HG03064 (cell line): ENCODE measurements around the gene NUAK1.

Experiments
- ATAC-seq: cut with Tn5 transposase; IDR thresholded peaks from one replicate; pipeline ENCODE4 v1.9.1; 2021; ENCODE audit warnings: low read depth; ENCODE audit not compliant: unreplicated experiment

The NUAK1 gene

DNA sequence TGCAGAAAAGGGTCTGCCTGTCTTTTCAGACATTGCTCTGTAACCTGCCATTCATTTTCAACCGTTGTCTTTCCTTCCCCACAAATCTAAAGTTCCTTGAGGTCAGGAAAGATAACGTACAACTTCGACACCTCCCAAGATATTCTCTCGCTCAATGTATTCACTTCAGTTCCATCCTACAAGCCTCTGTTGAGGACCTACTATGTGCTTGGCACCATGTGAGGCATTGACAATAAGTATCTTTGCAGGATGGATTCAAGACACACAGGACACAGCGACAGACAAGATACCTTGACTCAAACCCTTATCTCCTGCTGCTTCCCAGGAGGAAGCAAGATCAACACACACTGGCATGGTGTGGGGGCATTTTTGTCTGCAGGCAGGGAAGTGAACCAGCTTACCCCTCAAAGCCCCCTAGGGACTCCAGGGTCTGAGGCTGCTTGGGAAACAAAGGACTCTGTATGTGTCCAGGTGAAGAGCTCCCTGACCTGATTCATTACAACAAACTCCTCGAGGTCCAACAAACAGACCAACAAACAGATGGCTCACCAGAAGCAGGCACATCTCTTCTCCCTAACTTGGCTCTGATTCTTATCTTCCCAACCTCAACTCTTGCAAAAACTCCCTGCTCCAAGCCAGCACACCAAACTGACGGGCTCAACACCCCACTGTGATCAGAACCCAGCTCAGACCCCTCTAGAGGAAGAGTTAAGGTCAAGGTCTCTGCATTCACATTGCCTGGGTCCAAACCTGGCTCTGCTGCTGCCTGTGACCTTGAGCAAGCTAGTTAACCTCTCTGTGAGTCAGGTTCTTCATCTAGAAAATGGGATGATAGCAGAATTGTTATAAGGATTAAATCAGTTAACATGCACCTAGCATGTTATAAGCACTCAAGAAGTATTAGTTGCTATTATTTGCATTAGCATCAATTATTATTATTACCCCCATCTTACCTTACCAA is 6.3 kb downstream of the NUAK1 start:
- no peak for ATAC-seq

DNA sequence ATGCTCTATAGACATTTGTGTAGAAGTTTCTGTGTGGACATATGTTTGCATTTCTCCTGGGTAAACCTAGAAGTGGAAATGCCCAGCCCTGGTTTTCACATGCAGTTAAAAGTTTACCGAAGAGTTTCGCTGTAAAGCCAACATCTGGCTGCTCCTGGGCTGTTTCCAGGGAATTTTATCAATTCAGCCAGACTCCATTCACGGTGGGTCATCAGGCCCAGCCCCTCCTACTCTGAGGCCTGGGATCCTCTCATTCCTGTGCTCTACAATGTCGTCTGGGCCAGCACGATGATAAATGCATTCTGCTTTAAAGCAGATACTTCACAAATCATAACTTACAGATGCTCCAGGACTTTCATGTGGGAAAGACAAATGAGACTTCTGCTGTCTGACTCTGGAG is 7.1 kb downstream of the NUAK1 start:
- ATAC-seq, result no peak

DNA sequence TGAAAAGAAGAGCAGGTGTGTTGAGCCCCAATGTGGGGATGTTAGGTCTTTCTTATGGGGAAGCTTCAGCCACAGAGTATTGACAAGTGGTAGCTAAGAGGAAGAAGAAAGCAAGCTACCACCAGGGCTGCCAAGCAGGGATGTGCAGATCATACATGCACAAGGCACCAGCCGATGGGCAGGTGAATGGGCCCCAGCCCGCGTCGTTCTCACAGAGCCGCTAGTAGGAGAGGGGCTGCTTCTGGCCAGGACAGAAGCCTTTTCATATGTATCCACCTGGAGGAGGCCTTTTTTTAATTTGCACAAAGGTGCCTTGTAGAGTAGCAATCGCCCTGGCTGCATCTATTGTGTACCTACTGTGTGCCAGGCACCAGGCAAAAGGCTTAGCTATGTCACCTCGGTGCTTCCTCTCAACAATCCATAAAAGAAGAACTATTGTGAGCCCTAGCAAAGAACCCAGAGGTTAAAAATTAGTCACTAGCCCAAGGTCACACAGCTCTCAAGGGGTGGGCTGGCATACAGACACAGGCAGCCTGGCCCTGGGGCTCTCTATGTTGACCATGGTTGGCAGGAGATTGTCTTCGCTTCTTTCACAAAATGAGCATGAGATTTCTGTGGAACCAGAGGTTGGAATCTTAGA is 8.2 kb downstream of the NUAK1 start:
- ATAC-seq, result no peak

DNA sequence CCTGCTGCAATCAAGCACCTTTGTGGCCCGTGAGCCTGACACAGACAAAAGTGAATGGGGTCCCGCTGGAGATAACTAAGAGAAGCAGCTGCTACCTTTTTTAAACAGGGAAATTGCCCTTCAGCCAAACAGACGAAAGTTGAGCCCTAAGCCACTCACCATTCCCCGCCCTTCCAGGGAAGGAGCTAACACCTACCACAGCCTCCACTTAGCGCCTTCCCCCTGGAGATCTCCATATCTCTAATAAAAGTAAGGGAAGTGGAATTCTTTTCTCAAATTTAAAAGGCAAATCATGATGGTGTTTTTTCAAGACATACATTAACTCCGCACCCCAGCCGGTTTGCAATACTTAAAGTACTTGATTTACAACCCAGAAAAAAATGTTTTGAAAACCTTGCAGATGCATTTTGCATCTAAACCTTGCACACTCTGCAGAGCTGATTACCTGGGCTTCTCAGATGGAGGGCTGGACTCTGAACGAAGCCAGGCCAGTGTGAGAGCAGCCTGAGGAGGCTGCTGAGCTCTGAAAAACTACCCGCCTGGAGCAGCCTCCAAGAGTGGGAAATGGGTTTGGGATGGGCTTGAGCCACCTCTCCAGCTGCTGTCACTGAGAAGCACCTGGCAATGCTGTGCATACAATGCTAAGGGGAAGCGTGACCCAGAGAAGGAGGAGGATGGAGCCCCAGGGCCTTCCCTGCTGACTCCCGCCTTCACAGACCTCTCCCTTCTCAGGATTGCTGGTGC is 10.0 kb downstream of the NUAK1 start:
- ATAC-seq, result no peak

DNA sequence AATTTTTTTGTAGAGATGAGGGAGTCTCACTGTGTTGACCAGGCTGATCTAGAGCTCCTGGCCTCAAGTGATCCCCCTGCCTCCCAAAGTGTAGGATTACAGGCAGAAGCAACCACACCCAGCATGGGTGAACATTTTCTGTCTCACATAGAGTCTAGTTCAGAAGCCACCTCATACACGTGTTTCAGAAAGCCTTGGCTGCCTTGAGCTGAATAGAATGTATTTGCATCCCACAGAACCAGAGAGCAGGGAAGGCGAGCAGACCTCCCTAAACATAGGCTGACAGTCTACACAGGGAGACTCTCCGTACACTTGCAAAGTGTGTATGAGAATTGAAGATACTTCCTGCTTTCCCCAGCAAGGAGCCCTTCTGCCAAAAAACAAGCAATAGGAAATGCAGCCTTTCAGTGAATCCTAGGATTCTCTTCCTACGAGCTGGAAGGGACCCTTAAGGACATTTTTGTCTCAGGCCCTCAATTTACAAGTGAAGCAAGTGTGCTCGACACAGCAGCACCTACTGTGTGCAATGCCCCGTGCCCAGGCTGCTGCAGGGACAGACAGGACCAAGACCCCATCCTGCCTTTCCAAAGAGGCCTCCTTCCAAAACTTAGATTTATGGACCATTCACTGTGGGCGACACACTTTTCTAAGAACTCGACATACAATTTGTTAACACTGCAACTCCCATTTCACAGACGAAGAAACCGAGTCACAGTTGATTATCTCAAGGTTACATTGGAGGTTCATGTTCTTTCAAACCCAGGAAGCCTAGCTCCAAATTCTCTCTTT is 11.2 kb downstream of the NUAK1 start:
- no peak for ATAC-seq

DNA sequence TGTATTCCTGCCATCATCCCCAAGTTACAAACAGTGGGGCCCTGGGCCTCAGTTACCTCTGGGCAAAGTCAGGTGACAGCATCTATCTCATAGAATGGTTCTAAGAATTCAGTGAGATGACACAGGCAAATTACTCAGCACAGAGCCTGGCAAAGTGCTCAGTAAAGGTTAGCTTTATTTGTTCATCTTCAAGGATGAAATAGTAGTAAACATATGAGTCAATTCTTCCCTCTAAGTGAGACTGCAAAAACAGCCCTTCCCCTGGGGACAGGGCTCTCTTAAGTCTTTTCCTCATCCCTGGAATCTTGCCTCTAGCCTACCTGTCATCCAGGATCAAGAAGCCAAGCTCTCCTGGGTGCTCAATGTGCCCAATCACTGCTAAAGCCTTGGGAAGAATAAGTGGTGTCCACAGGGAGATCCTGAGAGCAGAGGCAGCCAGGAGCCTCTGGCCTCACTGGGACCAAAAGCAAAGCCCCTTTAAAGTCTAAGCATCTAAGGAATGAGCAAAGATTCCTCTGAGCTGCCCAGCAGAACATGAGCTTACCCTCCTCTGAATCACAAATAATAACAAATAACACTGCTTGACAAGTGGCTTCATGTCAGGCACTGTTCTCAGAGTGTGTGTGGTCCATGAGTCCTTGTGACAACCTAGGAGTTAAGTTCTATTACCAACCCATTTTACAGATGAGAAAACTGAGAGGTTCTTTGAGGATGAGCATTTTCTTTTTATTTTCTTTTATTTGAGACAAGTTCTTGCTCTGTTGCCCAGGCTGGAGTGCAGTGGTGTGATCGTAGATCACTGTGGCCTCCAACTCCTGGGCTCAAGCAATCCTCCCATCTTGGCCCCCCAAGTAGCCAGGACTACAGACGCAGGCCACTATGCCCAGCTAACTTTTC is 12.1 kb downstream of the NUAK1 start:
- ATAC-seq, result no peak

DNA sequence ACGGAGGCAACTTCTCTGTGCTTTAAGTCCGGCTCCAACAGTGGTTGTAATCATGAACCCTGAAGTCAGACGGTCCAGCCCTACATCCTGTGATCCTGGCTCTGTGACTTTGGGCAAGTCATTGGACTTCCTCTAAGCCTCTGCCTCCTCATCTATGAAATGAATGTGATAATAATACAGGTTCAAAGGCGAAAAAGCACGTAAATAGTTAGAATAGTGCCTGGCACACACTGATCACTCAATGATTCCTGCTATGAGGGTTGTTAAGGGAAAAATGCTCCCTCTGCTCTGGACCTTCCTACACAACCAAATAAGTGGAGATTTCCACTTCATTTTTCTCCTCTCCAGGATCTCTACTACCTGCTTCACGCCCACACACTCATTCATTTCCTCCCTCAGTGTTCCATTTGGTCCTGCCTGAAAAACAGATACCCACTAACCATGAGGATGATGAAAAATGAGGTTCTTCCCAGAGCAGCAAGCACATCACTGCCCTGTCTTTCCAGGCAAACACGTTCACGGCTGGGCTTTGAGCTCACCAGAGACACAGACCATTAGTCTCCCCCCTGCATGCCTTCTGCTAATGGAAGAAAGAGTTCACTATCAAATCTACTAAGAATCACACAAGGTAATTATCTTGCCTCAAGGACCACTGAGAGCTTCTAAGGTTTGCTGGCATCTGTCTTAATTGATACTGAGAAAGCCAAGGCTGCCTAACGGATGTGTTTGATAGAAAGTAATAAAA is 13.2 kb downstream of the NUAK1 start:
- no peak for ATAC-seq

DNA sequence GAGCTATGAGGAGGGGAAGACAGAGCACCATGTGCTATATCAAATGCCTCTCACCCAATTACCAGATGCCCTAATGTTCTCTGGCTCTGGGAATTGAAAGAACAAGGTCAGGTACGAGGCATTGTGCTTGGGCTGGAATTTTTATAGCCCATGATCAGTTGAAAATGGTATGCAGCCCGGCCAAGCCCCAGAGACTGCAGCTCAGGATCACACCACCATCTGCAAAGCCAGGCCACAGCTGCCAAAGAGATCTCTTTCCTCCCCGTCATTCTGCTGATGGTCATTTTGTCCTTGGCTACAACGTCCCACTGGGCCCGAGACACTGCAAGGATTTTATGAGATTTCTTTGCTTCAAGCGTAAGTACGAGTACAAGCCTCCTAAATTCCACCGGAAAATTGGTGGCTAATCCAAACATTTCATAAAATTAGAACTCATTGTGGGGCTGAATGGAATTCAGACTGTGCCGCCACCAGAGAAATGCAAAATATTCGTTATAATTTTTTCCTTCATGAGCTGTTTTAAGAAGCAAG is 15.1 kb downstream of the NUAK1 start:
- no peak for ATAC-seq

DNA sequence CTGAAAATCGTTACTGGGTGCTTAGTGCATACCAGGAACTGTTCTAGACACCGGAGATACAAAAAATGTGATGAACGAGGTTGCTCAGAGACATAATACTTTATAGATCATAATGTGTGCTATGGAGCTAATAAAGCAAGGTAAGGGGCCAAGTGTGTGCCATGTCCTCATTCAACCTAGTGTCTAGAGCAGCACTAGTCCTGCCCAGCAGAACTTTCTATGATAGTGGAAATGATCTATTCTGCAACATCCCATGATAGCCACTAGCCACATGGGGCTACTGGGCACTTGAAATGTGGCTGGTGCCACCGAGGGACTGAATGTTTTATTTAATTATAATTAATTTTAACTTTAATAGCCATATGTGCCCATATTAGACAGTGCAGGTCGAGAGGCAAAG is 15.6 kb downstream of the NUAK1 start:
- no peak for ATAC-seq

DNA sequence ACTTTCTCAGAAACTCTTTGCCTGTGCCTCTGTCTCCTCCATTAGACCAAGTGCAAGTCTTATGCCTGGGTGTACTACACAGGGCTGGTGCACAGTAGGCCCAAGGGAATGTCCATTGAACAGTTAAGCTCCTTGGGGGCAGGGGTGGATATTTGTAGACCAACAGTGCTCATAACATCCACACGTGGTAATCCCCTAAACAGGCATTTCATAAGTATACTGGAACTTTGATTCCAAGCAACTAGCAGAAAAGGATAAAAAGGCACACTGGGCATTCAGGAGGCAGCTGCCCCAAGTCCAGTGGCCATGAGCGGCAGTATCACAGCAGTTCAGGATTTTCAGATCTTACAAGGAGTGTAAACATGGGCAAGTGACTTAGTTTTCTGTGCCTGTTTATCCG is 16.8 kb downstream of the NUAK1 start:
- ATAC-seq, result no peak

DNA sequence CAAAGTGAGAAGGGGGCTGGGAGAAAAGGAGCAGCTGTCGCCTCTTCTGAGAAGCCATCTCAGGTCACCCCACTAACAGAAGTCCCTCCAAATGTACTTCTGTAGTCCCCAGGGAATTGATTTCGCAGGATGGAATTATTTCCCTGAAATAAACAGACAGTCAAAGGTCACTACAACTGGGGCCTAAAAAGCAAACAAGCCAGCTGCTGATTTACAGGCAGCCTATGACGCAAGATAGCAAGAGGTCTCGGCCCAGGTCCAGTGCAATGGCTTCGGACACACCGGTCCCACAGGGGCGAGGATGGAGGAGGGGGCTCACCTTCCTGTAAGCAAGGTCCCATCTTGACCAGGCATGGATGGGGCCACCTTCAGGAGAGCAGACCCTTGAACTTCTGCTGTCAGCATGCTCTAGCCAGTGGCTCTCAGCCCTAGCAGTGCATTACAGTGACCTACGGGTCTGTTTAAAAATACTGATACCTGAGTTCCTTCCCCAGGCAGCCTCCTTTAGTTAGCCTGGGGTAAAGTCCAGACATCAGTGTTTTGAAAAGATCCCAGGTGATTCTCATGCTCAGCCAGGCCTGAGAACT is 18.1 kb downstream of the NUAK1 start:
- no peak for ATAC-seq

DNA sequence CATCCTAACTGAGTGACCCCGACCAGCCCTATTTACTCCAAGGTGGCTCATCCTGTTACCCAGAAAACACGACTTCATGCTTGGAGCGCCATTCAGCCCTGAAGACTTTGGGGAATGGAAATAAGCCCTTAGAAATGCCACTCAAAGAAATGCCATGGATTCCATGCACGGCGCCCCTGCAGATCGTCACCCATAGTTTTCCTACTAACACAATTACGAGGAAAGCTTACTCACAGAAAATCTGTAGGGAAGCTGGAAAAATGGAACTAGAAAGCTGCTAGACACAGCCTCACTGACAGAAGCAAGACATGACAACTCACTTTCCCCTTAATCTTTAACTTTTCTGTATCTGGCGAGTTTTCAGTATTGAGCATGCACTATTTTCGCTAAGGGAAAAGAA is 19.5 kb downstream of the NUAK1 start:
- ATAC-seq, result no peak

DNA sequence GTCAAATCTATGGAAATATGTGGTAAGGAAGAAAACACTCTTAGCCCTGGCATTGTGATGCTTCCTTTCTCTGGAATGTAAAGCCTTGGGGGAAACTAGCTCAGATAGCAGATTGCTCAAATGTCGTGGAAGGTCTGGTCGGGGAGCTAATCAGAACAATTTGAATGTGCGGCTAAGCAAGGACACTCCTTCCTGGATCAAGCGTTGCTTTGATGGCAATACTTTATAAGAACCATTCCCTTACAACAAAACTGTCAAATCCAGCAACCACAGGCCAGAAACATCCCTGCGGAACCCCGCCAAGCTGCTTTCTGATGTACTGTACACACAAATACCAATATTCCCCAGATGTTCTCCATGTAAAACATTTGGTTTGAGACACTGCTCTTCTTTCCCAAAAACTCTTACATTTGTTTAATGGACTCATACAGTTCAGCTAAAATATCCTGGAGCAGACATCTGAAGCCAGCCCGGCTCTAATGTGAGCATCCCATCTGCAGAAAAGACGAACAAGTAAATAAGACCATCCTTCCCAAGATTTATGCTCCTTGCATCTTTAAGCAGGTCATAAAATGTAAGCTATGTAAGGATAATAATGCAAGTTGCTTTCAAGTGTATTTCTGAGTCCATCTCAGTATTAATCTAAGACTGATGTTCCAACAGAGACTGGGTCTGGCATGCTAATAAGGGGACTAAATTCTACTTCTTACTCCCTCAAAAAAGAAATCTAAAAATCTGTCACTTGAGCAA is 20.2 kb downstream of the NUAK1 start:
- ATAC-seq, result no peak

DNA sequence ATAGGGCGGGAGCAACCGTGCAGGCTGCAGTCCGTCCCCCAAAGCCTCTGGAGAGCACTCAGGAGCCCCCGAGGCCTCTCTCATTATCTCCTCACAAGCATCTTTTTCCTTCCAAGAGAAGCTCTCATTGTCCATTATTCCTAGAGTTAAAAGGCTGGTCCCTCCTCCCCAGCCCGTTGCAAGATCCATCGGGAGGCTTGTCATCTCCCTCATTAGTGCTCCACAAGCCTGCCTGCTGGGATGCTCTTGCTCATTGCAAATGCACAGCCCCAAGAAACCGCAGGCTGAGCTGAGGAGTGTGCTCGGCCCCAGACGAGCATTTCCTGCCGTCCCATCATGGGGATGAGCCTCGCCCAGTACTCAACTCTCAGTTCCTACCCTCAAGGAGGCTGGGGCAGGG is 23.3 kb downstream of the NUAK1 start:
- no peak for ATAC-seq

DNA sequence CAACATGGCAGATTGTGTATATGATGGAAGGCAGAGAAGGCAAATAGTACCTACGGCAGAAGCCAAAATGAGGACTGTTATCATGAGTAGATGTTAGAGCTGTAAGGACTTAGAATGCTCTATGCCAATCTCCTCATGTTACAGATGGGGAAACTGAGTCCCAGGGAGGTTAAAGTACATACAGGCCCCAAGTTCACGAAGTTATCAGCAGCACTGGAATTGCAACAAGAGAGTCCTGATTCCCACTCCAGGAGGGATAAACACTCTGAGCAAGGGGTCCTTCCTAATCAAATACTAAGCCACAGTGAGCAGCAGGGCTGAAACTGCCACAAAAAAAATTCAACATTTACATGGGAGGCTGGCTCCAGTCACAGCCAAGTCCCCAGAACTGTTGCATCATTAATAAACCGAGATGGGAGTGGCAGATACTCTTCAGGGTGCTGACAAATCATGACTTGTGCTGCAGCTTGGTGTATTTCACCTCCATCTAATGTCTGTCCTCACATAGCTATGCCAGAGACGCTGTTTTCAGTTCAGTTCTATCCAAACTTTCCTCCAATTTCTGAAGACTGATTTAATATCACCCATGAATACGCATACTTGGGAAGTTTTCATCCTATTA is 24.2 kb downstream of the NUAK1 start:
- no peak for ATAC-seq

DNA sequence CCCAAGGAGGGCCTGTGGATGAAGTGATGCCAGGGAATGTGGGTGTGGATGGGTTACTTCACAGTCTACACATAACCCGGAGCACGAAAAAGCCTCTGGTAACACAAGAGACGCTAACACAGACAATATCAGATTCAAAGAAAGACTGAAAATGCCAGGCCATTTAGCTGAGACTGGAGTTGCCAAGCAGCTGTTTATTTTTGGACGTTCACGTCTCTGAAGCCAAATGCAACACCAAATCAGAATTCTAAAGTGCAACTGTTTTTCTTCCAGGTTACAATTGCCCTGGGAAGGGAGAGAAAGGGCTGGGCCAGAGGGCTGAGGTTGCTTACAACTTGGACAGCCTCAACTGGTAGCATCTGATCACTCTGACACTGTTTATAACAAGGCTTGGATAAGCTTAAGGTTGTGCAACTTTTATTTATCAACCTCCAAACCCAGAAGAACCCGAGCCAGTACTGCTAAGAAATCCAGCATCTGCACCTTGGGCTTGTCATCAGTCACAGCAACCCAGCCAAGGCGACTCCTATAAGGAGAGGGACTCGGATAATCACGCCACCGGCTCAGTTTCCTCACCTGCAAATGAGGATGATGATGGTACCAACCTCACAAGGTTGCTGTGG is 24.8 kb downstream of the NUAK1 start:
- no peak for ATAC-seq

DNA sequence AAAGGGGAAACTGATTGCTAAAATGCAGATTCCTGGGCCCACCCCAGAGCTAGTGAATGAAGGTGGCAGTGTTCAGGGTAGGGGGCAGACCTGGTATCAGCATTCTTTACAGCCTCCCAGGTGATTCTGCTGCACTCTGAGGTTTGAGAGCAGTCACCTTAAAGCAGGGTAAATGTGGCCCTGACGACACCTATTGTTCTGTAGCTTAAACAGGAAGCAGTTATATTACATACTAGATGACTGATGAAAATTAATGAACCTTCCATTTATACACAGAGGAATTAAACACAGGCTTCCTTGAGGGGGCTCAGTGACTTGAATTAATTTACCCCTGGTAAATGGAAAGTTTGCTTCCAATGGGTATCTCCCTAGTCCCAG is 25.3 kb downstream of the NUAK1 start:
- ATAC-seq, result no peak
